AG09309 (cell line): Measurements from ENCODE around the gene RADIL.

Experiments
- DNase-seq: peaks from one replicate; pipeline ENCODE4 v3.0.0-alpha.2; 2010; ENCODE audit warnings: low read depth
- H3K4me3 ChIP-seq: 2 replicates; pipeline ENCODE4 v1.5.1; 2011; ENCODE audit warnings: mild to moderate bottlenecking, low read depth, low read length, moderate library complexity; ENCODE audit not compliant: control insufficient read depth
- TF ChIP-seq, protein P1 (sequence below): IDR thresholded peaks from 2 replicates; pipeline ENCODE4 v1.5.1; 2011; ENCODE audit warnings: mild to moderate bottlenecking, low read depth, low read length, inconsistent platforms; ENCODE audit not compliant: insufficient read depth, control insufficient read depth; ENCODE audit errors: missing control alignments

RADIL gene

DNA sequence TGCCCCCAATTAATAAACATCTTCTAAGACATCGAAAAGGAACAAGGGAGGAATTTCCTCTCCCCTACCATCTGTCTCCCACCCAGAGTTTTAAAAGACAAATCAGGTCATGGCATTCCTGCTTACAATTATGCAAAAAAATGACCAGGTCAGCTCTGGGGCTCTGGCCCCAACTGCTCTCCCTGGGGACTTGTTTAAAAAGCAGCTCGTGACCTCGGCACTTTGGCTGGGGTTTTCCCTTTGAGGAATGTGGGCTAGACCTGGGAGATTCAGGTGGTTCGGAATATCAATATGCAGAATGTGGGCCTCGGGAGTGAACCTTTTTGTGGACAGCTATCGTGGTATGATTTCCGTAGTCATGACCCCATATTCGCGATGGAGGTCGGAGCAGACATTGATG, 648 bp upstream of the RADIL start:
- H3K4me3 ChIP-seq, result no peak overlapping the region
- DNase-seq, result no peak
- TF ChIP-seq, protein P1, sequence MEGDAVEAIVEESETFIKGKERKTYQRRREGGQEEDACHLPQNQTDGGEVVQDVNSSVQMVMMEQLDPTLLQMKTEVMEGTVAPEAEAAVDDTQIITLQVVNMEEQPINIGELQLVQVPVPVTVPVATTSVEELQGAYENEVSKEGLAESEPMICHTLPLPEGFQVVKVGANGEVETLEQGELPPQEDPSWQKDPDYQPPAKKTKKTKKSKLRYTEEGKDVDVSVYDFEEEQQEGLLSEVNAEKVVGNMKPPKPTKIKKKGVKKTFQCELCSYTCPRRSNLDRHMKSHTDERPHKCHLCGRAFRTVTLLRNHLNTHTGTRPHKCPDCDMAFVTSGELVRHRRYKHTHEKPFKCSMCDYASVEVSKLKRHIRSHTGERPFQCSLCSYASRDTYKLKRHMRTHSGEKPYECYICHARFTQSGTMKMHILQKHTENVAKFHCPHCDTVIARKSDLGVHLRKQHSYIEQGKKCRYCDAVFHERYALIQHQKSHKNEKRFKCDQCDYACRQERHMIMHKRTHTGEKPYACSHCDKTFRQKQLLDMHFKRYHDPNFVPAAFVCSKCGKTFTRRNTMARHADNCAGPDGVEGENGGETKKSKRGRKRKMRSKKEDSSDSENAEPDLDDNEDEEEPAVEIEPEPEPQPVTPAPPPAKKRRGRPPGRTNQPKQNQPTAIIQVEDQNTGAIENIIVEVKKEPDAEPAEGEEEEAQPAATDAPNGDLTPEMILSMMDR, result no peak

DNA sequence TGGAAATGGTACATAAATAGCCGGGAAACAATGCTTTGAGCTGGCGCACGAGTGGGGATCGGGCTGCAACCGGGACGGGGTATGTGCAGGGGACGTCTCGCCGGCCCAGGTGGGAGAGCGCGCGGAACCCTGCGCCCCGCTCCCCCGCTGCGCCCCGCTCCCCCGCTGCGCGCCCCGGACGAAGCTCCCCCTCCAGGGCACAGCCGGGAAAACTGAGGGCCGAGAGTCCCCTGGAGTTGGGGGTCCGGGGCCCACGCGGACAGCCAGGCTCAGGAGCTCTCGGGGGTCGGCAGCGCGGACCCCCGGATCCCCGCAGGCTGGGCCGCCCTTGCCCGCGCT, 514 bp downstream of the RADIL start:
- peak overlapping the region; percentile 45 for H3K4me3 ChIP-seq
- DNase-seq, result no peak

DNA sequence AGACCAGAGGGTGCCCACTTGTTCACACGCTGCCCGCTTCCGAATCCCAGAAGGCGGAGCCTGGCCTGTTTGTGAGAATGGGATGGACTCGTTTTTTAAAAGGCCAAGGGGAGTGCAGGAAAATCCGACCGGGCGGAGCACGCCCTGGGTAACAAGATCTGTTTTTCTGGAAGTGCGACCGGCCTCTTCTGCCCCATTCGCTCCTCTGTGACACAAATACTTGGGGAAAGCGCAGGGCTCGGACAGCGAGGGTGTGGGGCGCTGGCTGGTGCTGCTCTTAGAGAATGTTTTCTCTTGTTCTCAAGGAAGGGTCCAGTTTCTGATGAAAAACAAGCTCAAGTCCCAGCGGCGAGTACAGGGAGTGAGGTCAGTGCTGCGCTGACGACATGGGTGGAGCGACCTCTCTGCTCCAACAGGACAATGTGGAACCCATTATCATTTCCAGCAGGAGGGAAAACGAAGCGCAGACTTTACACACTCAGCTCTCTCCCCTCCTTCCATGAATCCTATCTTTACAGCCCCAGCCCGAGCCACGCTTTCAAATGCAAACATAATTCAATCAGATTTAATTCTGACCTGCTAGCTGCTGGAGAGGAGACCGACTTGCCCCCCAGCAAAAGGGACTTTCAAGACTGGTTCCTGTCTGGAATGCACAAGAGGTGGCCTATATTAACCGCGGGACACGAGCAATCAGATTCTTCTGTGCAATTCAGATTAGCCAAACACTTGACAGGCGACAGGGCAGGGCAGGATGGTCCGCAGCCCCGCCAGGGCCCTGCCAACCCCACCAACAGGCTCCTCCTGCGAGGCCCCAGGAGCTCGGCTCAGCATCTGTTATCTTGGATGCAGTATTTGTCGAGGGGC, 1.1 kb downstream of the RADIL start:
- DNase-seq, result peak; percentile 45
- TF ChIP-seq, protein P1, result no peak
- H3K4me3 ChIP-seq, result peak overlapping the region; percentile 45

More for the DNA sequence above, 514 bp downstream of the RADIL start:
- TF ChIP-seq, protein P1, result no peak

DNA sequence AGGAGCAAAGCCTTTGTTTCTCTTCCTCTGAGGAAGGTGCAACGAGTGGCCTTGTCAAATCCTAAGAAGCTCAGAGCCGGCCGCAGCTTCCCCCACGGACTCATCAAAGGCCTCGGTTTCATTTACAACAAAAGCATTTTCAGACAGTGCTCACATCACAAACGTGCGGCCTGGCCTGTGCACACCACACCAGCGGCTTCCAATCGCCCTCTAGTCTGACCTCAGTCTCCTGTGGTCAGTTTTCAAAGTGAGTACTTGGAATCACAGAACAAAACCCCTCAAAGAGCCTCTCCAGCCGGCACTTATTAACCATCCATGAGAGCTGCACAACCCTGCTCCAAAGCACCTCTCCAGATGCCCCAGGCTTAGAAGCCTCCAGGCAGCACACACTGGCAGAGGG, 3.3 kb downstream of the RADIL start:
- TF ChIP-seq, protein P1, result no peak
- DNase-seq, result no peak
- no peak overlapping the region for H3K4me3 ChIP-seq

DNA sequence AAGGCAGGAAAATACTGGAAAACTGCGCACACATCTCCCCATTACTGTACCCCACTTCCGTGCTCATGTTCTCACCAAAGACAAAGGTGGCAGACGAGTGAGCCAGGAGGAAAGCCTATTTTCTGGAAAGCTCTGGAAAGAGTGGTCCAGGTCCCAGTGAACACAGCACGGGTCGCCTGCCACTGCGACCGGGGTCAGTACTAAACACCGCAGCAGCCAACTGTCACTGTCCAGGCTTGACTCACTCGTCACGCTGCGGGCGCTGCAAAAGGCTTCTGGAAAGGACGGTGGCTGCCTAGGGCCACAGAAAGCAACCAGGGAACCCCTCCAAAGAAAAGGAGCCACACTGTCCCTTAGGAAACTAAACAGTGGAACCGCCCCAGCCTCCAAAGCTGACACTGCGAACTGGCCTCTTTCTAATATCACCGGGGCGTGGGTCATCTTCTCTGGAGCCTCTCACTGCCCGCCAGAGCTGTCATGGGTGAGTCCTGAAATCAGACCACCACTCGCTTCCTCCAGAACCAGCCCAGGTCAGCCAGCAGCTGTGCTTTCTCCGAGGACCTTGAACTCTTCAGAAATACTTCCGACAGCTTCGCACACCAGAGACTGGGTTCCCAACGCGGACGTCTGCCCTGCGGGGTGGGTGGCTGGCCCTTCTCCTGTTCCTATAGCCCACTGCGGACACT, 4.0 kb downstream of the RADIL start:
- H3K4me3 ChIP-seq, result no peak overlapping the region
- TF ChIP-seq, protein P1, result no peak
- DNase-seq, result no peak

DNA sequence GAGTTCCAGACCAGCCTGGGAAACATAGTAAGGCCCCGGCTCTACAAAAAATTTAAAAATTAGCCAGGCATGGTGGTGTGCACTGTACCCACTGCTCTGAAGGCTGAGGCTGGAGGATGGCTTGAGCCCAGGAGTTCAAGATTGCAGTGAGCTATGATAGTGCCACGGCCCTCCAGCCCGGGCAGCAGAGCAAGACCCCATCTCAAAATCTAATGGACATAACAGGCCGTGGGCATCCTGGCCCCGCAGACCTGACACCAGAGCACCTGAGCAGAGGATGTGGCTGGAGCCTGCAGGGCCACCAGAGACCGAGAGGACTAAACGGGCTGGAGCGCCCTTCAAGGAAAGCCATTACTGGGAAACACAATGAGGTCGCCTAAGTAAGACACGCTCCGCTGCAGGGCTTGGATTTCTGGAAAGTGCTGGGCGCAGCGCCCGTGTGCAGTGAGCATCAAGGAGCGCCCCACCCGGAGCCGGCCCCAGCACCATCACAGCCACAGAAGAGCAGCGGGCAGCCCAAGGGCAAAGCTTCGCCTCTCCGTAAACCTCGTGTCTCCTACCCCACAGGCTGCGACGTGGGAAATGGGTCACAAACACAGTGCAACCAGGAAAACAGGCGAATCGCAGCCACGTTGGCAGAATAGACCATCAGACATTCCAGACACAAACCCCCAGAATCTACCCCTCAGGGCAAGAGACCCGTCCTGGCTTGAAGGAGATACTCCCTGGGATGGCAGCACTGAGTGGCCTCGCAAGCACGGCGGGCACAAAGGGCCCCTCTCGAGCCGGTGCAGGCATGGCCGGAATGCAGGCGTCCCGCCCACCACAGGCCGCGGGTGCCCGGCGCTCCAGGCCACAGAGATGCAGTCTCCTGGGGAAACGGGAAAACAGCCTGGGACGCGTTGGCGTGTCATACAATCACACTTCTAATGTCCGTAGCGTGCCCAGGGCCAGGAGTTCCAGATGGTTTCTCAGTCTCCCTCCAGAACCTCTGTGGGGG, 4.9 kb downstream of the RADIL start:
- DNase-seq, result no peak
- TF ChIP-seq, protein P1, result no peak
- no peak overlapping the region for H3K4me3 ChIP-seq
